ENCODE results near the gene INPP4B.

GRCh38 chr4:141995056-141995455 is 851.0 kb downstream of the INPP4B start:
- no peak for TF ChIP-seq CTCF (IDR thresholded peaks at IDR 0.05)
- TF ChIP-seq EP300 (IDR thresholded peaks at IDR 0.05): no peak
- TF ChIP-seq POLR2A (IDR thresholded peaks at IDR 0.05): no peak
- no peak for TF ChIP-seq POLR2AphosphoS5 (IDR thresholded peaks at IDR 0.05)
